GM23338 (cell line): Measurements from ENCODE around the gene NEUROD1. TPM values are rescaled to one million over a fixed set of nuclear protein-coding genes. Genes with fewer than 3 reads are reported as not detected.

Experiments used
- ATAC-seq: fragments of 200-7000 bp; cut with Tn5 transposase; 3 replicates; pipeline ENCODE4 v1.9.1; 2020
- DNase-seq: peaks from one replicate; pipeline ENCODE4 v3.0.0-alpha.2; 2015; ENCODE audit warnings: low spot score
- H2AFZ ChIP-seq: fragments of 200-600 bp; sonication (generic); 2 replicates; pipeline ENCODE4 v1.8.0; 2016; ENCODE audit warnings: antibody characterized with exemption, mild to moderate bottlenecking, moderate library complexity
- H3F3A ChIP-seq: fragments of 200-600 bp; sonication (generic); replicated peaks from 2 replicates; pipeline ENCODE4 v1.8.0; 2017; ENCODE audit warnings: antibody characterized with exemption, mixed run types, low read depth
- H3K27ac ChIP-seq: fragments of 200-600 bp; sonication (generic); 2 replicates; pipeline ENCODE4 v1.6.1; 2016; ENCODE audit warnings: low read depth
- H3K27me3 ChIP-seq: fragments of 200-600 bp; sonication (generic); 2 replicates; pipeline ENCODE4 v1.8.0; 2016; ENCODE audit warnings: mild to moderate bottlenecking, mixed run types, moderate library complexity; ENCODE audit not compliant: insufficient read depth
- H3K36me3 ChIP-seq: fragments of 200-600 bp; sonication (generic); 2 replicates; pipeline ENCODE4 v1.8.0; 2016; ENCODE audit warnings: mild to moderate bottlenecking; ENCODE audit not compliant: insufficient read depth
- H3K4me1 ChIP-seq: fragments of 200-600 bp; sonication (generic); 2 replicates; pipeline ENCODE4 v1.8.0; 2016; ENCODE audit warnings: mild to moderate bottlenecking, moderate library complexity; ENCODE audit not compliant: insufficient read depth
- H3K4me2 ChIP-seq: fragments of 200-600 bp; sonication (generic); 2 replicates; pipeline ENCODE4 v1.7.1; 2017; ENCODE audit warnings: mixed run types
- H3K4me3 ChIP-seq: fragments of 200-600 bp; sonication (generic); 2 replicates; pipeline ENCODE4 v1.6.1; 2016; ENCODE audit warnings: mixed run types
- H3K79me2 ChIP-seq: fragments of 200-600 bp; sonication (generic); replicated peaks from 2 replicates; pipeline ENCODE4 v1.8.0; 2017; ENCODE audit warnings: mild to moderate bottlenecking; ENCODE audit not compliant: insufficient read depth
- H3K9me2 ChIP-seq: fragments of 200-600 bp; sonication (generic); 2 replicates; pipeline ENCODE4 v1.8.0; 2017; ENCODE audit not compliant: insufficient read depth
- H4K20me1 ChIP-seq: fragments of 200-600 bp; sonication (generic); replicated peaks from 2 replicates; pipeline ENCODE4 v1.8.0; 2017; ENCODE audit warnings: mild to moderate bottlenecking; ENCODE audit not compliant: insufficient read depth
- H3K27ac Mint-ChIP-seq: 2 replicates; pipeline ENCODE4 v1.8.0; 2020; ENCODE audit warnings: inconsistent platforms, mild to moderate bottlenecking, moderate library complexity, mixed read lengths
- H3K27me3 Mint-ChIP-seq: 3 replicates; pipeline ENCODE4 v1.8.0; 2022; ENCODE audit warnings: low read depth, mild to moderate bottlenecking, moderate library complexity, mixed read lengths, inconsistent platforms; ENCODE audit not compliant: insufficient read depth, poor library complexity
- H3K36me3 Mint-ChIP-seq: 3 replicates; pipeline ENCODE4 v1.8.0; 2021; ENCODE audit warnings: low read depth, mild to moderate bottlenecking, inconsistent platforms, moderate library complexity, mixed read lengths
- H3K4me1 Mint-ChIP-seq: 3 replicates; pipeline ENCODE4 v1.8.0; 2020; ENCODE audit warnings: mild to moderate bottlenecking, inconsistent platforms, mixed read lengths
- H3K4me3 Mint-ChIP-seq: 3 replicates; pipeline ENCODE4 v1.8.0; 2021; ENCODE audit warnings: moderate library complexity, mild to moderate bottlenecking, inconsistent platforms, mixed read lengths
- H3K9me3 Mint-ChIP-seq: 3 replicates; pipeline ENCODE4 v1.8.0; 2020; ENCODE audit warnings: moderate library complexity, mild to moderate bottlenecking, inconsistent platforms, mixed read lengths
- CREB1 ChIP-seq: fragments of 250-450 bp; sonication (Bioruptor Pico); IDR thresholded peaks from 2 replicates; pipeline ENCODE4 v1.5.0; 2020; ENCODE audit warnings: low read depth, mild to moderate bottlenecking, moderate library complexity
- CTCF ChIP-seq, 2 experiments: fragments of 200-600 bp in 1 of 2; sonication (generic) in 1 of 2; conservative IDR thresholded peaks; 2 replicates each; pipeline versions ENCODE4 v1.5.1 to v1.6.1; 2016 to 2017; ENCODE audit warnings: antibody characterized with exemption in 2 of 2, low read depth in 2 of 2, mild to moderate bottlenecking in 2 of 2, moderate library complexity in 1 of 2
- ETS1 ChIP-seq: IDR thresholded peaks from 2 replicates; pipeline ENCODE4 v1.6.1; 2016; ENCODE audit warnings: antibody characterized with exemption
- EZH2 ChIP-seq: fragments of 200-600 bp; sonication (generic); IDR thresholded peaks from one replicate; pipeline ENCODE4 v1.8.0; 2017; ENCODE audit warnings: antibody characterized with exemption, mild to moderate bottlenecking, low read depth; ENCODE audit not compliant: unreplicated experiment
- EZH2phosphoT487 ChIP-seq: fragments of 200-600 bp; sonication (generic); IDR thresholded peaks from one replicate; pipeline ENCODE4 v1.8.1; 2018; ENCODE audit warnings: antibody characterized with exemption; ENCODE audit not compliant: unreplicated experiment
- JUNB ChIP-seq: IDR thresholded peaks from one replicate; pipeline ENCODE4 v1.6.1; 2016; ENCODE audit warnings: antibody characterized with exemption; ENCODE audit not compliant: unreplicated experiment
- NANOG ChIP-seq: IDR thresholded peaks from 2 replicates; pipeline ENCODE4 v1.6.1; 2016; ENCODE audit warnings: antibody characterized with exemption, borderline replicate concordance
- POLR2AphosphoS5 ChIP-seq: IDR thresholded peaks from 2 replicates; pipeline ENCODE4 v1.6.1; 2016; ENCODE audit warnings: antibody characterized with exemption, low read depth
- REST ChIP-seq: IDR thresholded peaks from one replicate; pipeline ENCODE4 v1.6.1; 2018; ENCODE audit warnings: antibody characterized with exemption; ENCODE audit not compliant: unreplicated experiment
- STAT1 ChIP-seq: IDR thresholded peaks from one replicate; pipeline ENCODE4 v1.6.1; 2016; ENCODE audit warnings: antibody characterized with exemption; ENCODE audit not compliant: unreplicated experiment
- ZNF114 ChIP-seq: fragments of 250-450 bp; sonication (Bioruptor Pico); IDR thresholded peaks from 2 replicates; pipeline ENCODE4 v1.5.0; 2020; ENCODE audit warnings: mild to moderate bottlenecking, moderate library complexity
- ZNF331 ChIP-seq: fragments of 250-450 bp; sonication (Bioruptor Pico); IDR thresholded peaks from 2 replicates; pipeline ENCODE4 v1.5.0; 2020; ENCODE audit warnings: low read depth, mild to moderate bottlenecking, moderate library complexity
- ZNF462 ChIP-seq: fragments of 250-450 bp; sonication (Bioruptor Pico); IDR thresholded peaks from 2 replicates; pipeline ENCODE4 v1.5.0; 2020; ENCODE audit warnings: mild to moderate bottlenecking, moderate library complexity
- polyA plus RNA-seq: library from polyadenylated mRNA; unstranded; fragments of >200 nt; fragmentation: Nextera tagmentation; extraction: Ambion mirVana; gene quantifications from 2 replicates; pipeline ENCODE4 v1.2.1, GENCODE V29; 2016
- total RNA-seq: library from RNA; depleted of rRNA; stranded (reverse); fragments of >200 nt; shearing (Covaris generic); gene quantifications from 2 replicates; pipeline ENCODE4 v1.2.3, GENCODE V29; 2014

Gene NEUROD1
- total and polyA plus RNA-seq, 2 experiments from 2014 or later, result not detected

- TF ChIP-seq STAT1 (no peak), JUNB (no peak), EZH2 (no peak), CTCF (conservative IDR thresholded peaks at IDR 0.05; ENCODE audit: low read depth in 2 of 2) (no peak), ZNF114 (CRISPR knock-in tag) (no peak), ZNF462 (CRISPR knock-in tag) (no peak), NANOG (no peak), CREB1 (CRISPR knock-in tag) (no peak), ETS1 (no peak), EZH2phosphoT487 (no peak), REST (no peak), ZNF331 (CRISPR knock-in tag) (no peak), POLR2AphosphoS5 (no peak)
These were observed 17.9 kb upstream of the NEUROD1 start for GRCh38 chr2:181698223-181698622.

More at GRCh38 chr2:181698223-181698622, 17.9 kb upstream of the NEUROD1 start:
- no peaks in the 10 kb centered on the region for H3K79me2 ChIP-seq
- peaks cover 13% of the 10 kb centered on the region for H3K9me3 Mint-ChIP-seq
- H3K4me3 Mint-ChIP-seq, result no peak overlapping the region
- no peak overlapping the region for H3K4me2 ChIP-seq
- no peak overlapping the region for H3K27ac Mint-ChIP-seq
- H3K27ac ChIP-seq, result no peak overlapping the region
- ATAC-seq (no peak), DNase-seq (no peak)
- H3K27me3 Mint-ChIP-seq, result peaks cover 3% of the 10 kb centered on the region
- no peaks in the 10 kb centered on the region for H3K4me1 ChIP-seq
- no peaks in the 10 kb centered on the region for H3F3A ChIP-seq
- no peak overlapping the region for H2AFZ ChIP-seq
- no peaks in the 10 kb centered on the region for H3K4me1 Mint-ChIP-seq
- no peaks in the 10 kb centered on the region for H3K36me3 ChIP-seq
- H3K4me3 ChIP-seq, result no peak overlapping the region
- no peaks in the 10 kb centered on the region for H4K20me1 ChIP-seq
- no peaks in the 10 kb centered on the region for H3K9me2 ChIP-seq
- H3K27me3 ChIP-seq, result no peaks in the 10 kb centered on the region
- H3K36me3 Mint-ChIP-seq, result peaks cover 11% of the 10 kb centered on the region
